Stimulated activated CD4-positive, alpha-beta T cell treated with anti-CD3 and anti-CD28 coated beads, TNF-alpha, amount 100 ng/mL, for 4 hours (primary cell): Measurements from ENCODE around the gene ASTN2.

Experiments
- DNase-seq, 3 experiments: peaks; one replicate each; pipeline ENCODE4 v3.0.0-alpha.2; 2020; ENCODE audit warnings: low read depth in 3 of 3

ASTN2 gene

DNA sequence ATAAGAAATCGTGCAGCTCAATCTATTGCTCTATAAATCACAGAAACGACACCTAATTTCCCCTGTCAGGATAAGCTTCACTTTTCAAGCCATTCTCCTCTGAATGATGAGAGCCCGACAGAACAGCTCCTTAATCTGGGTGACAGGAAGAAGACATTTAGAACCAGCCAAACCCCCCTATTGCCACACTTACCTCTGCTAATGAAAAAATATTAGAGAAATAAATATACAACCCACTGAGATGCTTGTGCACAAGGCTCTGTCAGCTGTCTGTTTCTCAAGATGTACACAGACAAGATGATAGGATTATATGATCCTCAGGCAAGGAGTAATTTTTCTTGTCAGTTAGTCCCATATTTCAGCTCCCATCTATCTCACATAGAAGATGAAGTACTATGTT, 785.2 kb downstream of the ASTN2 start:
- no peak for DNase-seq

DNA sequence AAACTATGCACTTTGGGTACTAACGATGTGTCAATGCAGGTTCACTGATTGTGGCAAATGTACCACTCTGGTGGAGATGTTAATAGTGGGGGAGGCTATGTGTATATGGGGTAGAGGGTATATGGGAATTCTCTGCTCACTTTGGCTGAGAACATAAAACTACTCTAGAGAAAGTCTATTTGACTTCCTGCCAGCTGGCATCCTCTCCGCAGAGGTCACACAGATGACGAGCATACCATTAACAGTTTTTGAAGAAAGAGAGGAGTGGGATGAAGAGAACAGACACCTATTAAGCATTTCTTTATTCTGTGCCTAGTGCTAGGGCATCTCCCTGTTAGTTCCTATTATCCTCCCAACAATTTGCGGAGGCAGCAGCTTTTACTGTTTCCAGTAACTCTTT, 786.1 kb downstream of the ASTN2 start:
- DNase-seq = no peak

DNA sequence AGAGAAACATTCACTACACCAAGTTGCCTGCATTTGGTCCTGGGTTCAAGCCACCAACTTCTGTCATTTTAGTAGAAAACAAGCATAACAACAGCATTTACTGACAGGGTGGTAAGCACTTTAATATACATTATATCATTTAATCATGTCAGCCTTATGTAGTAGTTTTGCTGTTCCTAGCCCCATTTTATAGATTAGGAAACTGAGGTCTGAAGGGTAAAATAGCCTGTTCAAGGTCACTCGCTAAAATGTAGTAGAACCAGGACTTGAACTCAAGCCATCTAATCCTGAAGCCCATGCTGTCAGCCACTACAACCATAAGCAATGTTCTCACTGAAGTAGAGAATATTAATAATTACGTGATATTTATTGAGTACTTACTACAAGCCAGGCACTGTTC, 787.4 kb downstream of the ASTN2 start:
- no peak for DNase-seq

DNA sequence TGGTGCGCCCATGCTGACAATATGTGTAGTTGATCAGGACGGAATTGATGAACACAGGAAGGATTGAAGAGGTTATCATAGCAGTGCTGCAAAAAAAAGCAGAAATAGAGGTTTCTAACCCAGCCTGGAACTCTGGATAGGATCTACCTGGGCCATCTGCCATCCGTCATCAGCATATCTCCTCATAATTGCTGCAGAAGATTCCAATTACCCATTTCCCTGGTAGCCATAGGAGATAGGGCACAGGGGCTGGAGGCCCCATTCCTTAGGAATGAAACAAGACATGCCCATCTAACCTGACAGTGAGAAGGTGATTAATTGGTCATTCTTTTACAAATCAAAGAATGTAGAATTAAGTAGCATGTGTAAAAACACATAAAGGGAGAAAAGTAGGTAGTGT, 788.1 kb downstream of the ASTN2 start:
- no peak for DNase-seq

DNA sequence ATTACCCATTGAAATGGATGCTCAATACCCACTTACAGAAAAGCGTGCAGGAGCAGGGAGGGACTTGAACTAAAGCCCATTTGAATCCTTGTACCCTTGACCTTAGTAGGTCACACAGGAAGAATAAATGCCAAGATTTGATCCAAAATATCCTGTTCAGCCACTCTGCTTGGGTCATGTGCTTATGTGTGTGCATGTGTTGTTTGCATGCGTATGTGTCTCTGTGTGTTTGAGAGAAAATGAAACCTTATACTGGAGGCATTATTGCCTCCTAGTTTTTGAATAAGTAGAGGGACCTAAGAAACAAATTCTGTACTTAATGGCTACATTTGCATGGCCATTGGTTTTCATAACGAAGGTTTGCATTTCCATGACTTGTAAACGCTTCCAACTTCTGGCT, 791.1 kb downstream of the ASTN2 start:
- no peak for DNase-seq

DNA sequence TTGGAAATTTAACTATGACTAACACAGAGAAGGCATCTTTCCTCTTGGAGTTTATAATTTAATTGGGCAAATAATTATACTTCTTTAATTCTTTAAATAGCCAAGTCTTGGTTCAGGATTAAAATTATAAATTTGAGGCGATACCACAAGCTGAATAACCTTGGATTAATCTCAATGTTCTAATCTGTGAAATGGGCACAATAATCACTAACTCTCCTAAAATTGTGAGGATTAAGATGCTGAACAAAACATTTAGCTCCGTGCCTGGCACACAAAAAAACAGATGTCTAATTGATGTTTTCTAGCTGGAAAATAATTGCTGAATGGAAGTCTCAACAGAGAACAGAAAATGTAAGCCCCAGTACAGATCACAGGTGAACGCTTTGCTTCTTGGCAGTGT, 797.5 kb downstream of the ASTN2 start:
- no peak for DNase-seq

DNA sequence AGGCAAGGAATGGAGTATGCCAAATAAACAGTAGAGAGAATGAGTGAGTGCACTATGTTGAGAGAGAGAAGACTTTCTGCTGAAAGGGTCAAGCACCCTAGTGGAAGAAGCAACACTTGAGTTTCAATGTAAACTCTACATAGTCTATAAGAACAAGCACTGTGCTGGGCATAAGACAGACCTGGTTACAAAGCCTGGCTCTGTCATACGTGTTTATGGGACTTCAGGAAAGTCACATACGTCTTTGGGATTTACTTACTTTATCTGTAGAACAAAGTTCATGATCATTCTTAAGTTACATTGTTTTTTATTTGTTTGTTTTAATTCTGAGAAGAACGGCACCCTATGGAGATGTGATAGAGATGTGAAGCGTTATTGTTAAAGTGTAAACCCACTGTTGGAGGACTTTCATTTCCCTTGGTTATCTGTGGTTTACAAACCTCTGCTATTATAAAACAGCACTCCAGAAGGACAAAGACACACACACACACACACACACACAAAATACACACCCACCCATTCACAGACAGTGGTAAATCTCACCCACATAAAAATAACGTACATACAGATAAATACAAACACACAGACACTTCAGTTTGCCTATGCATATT, 798.4 kb downstream of the ASTN2 start:
- DNase-seq = no peak

DNA sequence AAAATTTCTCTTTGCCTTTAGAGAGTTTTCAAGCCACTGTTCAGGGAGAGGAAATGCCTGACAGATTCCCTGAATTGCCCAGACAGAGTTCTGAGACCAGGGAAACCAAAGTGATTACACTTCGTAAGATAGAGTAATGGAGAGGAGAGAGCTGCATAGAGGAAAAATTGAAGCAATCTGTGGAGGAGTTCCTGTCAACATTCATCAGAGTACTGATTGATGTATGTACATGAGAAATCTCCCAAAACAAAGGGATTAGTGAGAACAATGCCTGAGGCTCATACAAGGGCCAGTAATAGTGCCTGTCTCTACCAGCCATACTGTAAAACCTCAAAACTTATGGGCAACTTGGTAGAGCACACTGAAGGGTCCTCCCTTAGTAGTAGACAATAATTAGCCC, 806.8 kb downstream of the ASTN2 start:
- DNase-seq = no peak

DNA sequence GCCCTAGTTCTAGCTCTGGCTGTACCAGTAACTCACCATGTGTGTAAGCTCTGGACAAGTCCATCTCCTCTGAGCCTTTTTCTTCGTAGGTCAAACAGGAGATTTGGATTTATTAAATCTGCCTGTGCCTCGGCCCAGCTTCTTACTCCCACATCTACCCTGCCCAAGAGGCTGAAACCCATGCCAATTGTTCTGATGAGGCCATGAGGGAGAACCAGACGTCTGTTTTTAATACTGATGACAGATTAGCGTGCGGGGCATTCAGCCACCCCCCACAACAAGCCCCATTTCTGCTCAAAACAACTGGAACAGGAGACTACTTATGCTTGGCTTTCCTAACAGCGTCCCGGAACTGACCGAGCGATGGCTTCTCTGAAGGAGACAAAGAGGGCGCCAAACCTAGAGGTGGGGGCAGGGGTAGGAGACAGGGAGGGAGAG, 808.9 kb downstream of the ASTN2 start:
- no peak for DNase-seq

DNA sequence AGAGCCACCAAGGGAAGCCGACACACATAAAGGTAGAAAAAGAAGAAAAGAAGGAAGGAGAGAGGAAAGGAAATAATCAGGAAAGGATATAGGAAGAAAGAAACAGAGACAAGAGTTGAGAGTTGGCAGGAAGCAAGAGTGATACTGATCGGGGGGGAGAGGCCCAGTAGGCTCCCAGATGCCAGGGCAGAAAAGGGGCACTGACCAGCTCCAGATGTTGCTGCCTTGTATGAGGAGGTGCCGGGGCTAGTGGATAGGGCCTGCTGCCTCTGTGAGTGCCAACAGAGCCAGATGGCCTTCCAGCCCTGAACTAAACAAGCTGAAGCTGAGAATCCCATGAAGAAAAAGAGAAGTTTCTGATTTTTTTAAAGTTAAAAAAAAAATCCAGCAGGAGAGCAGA, 809.8 kb downstream of the ASTN2 start:
- no peak for DNase-seq

DNA sequence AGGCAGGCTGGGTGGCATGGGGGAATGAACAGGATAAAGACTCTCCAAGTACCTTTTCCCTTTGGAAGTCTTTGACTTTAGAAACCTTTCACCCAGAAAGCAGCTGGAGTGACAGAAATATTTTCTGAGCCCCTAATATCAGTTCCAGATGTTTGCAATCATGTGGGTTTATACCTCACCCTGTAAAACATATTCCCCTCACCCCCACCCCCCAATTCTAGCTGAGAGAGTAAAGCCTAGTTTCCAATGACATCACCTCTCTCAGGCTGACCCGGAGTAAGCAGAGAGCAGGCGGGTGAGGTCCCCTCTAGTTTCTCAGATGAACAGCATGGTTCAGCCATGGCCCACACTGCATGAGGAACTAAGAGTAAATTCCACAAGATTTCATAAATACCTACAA, 810.6 kb downstream of the ASTN2 start:
- DNase-seq = no peak

DNA sequence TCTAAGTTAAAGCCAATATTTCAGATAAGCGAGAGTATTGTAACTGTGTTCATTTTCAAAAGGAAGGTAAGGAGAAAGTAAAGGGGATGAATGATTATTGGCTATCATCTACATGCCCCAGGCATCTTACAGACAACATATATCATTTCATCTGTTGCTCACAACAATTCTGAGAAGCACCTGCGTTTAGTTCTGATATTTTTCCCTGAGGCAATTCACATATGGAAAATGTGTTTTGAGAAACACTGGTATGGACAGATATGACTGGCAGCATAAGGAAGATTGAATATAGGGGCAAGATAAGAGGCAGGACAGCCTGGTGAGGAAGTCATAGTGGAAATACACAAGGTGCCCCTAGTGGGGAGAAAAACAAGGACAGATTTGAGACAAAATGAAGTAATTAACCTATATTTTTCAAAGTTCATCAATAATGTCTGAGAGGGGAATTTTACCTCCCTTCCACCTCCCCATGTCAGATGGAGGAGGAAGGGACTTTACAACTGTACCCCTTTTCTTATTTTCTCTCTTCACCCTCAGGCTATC, 815.4 kb downstream of the ASTN2 start:
- DNase-seq = no peak

DNA sequence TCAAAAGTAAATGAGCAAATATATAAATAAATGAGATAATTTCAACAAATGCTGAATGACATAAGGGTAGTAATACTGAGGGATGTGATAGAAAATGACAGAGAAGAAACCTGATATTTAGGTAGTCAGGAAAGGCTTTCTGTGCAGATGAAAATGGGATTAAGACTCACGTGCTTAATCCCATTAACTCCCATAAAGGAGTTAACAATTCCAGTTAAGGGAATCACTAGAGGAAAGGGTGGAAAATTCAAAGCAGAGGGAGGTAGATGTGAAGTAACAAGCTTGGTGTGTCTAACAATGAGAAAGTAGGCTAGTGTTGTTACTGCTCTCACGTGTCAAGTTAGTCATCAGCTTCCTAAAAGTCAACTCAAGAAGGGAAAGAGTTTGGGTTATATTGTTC, 818.2 kb downstream of the ASTN2 start:
- DNase-seq = no peak

DNA sequence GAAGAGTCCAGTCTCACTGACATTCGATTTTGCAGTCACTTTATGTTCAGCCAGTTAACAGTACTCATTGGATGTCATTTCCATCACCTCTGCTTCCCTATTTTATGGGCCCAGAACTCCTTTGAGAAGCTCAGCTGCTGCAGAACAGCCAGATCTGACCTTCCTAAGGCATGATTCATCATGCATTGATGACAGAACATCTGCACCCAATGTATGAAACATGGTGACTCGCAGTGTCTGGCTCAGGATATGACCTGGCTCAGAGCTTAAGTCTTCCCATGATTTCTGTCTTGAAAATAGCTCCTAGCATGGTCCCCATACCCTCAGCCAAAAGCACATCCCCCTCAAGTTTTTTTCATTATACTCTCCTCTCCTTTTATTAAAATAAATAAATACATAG, 820.3 kb downstream of the ASTN2 start:
- no peak for DNase-seq

DNA sequence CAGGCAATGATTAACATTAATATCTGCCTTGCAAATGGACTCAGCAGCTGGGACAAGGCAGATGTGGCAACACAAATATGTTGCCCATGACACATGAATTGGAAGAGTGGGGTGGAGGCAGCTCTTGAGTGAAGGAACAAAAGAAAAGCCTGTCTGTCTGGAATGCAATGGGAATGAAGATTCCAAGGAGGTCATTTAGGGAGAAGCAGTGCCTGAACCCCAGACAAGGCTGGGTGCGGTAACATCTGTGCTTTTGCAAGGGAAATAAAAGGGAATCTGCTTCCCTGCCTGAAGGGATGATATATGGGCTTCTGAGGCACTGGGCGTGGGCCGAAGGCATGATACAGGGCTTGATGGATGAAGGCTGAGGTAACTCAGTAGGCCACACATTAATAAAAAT, 821.9 kb downstream of the ASTN2 start:
- DNase-seq = no peak

DNA sequence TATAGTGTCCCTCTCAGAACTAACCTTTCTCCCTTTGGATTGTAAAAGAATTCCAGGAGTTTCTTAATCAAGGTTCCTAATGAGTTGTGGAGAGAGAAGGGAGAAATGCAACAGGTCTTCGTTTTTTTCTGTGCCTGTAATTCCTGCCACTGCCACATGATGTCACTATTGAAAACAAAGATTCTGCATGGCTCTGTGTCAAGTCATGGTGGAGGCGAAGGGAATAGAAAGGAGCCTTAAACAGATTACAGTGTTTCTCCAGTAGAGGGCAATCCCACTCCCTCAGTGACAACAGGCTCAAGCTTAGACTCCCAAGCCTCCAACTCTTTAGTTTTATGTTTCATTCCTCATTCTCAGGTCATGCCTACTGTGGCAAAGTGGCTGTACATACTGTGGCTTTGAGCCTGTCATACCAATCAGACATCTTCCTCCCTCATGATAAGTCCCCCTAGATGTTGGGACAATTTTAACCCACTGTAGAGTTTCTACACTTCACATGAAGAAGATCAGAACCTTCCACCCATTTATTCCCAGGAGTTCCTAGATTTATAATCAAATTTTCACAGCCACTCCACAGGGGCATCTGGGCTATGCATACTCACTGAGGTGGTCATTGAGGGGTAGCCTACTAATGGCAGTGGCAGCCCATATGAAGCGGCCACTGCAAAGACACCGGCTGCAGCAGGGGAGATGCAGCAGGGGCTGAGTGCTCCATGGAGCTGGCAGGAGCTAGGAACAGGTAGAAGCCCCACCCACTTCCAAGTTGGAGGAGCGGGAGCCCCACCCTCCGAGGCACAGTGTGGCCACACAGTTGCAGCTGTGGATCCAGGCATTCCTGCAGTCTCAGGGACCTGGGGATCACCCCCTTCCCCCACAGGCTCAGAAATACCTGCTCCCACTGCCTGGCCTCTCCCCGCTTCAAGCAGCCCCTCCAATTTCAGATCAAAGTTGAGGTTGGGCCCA, 825.2 kb downstream of the ASTN2 start:
- DNase-seq = no peak

DNA sequence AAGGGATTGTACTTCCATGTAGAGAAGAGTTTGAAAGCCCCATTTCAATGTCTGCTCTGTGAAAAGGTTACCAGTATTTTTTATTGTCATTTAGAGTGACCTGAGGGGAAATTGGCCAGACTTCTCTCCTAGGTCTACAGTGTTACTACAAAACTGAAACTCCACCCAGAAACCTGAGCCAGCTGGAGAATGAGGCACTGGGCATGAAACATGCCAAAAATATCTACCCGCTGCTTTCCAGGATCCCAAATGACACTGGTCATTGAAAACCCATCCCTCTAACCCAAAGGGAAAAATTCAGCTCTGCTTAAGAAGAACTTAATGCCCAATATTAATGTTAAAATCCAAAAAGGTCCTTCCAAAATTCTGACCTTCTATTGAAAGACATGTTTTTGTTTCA, 826.9 kb downstream of the ASTN2 start:
- DNase-seq = no peak

DNA sequence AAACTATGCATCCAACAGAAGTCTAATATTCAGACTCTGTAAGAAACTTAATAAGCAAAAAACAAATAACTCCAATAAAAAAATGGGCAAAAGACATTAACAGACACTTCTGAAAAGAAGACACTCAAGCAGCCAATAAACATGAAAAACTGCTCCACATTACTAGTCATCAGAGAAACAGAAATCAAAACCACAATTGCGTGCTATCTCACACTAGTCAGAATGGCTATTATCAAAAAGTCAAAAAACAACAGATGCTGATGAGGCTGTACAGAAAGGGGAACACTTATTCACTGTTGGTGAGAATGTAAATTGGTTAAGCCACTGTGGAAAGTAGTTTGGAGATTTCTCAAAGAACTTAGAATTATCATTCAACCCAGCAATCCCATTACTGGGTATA, 829.0 kb downstream of the ASTN2 start:
- no peak for DNase-seq

DNA sequence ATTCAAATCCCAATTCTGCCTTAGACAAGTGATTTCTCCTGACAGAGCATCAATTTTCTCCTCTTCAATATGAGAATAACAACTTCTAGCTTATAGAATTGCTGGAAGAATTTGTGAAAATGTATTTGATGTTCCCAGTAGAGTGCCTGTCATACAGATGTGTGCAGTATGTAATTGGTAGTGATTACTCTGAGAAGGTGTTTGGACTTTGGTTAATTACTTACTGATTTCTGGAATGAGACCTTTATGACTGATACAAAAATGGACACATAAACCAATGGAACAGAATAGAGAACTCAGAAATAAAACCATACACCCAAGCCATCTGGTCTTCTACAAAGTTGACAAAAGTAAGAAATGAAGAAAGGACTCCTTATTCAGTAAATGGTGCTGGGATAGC, 829.7 kb downstream of the ASTN2 start:
- no peak for DNase-seq

DNA sequence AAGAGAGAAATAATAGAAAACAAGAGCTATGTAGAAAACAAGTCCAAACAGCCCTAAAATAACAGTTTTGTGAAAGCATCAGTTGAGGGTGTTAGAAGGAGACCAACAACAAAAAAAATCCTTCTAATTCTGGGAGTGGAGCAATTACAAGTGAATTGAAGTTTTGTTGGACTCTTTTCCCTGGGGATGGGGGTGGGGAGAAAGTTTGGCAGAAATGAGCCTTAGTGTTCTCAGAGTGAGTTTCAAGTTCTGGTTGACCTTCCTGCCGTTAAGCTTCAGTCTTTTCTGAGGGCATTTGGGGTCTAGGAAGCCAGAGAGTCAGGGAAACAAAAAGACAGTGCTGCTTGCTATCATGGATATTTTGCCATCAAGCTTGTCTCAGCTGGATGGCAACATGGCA, 834.0 kb downstream of the ASTN2 start:
- no peak for DNase-seq

DNA sequence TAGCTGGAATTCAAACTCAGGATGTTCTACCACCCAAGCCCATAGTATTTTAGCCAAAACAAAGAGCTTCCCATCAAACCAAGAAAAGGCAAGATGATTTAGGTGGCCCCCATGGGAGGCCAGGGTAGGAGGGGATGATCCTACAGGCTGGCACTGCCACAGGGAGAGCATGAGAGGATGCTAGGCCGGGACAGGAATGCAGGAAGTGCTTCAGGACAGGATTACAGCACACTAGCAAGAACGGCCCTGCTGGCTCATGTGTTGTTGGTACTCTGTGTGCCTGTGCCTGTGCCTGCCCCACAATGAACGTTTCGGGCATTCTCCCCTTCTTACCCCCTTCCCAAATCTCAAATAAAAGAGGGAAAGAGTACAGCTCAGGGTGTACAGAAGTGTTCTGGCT, 838.5 kb downstream of the ASTN2 start:
- DNase-seq = no peak

DNA sequence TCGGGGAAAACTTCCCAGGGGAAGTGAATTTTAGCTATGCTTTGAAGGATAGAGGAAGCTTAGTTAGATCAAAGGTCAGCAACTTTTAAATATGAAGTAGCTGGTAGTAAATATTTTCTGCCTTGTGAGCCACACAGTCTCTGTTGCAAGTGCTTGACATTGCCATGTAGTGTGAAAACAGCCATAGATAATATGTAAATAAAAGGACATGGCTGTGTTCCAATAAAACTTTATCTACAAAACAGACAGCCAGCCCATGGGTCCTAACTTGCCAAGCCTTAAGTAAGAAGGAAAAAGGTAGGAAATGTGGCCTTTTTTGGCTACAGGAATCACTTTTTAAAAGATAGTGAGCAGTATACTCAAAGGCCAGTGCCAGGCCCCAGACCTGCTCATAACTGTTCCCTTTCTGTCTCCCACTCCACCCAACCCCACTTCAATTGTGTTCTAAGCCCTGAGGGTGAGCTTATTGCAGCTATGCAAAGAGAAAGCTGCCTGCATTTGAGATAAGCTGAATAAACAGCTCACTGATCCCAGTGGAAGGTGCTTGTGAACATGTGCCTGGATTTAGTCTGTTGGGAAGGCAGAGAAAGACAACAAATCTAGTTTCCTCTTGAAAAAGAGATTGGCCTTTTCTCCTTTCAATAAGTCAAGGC, 840.7 kb downstream of the ASTN2 start:
- DNase-seq = no peak
